ENCODE results near the gene GALK2.

Gene GALK2

GRCh38 chr15:49212897-49213296, 42.9 kb downstream of the GALK2 start:
- H3K27ac ChIP-seq (ENCODE audit: low read depth in 2 of 2, low read length in 2 of 2): no peak overlapping the region
- H3K9me3 ChIP-seq (ENCODE audit: control insufficient read depth in 2 of 2, low read length in 2 of 2): no peaks in the 10 kb centered on the region
- no peaks in the 10 kb centered on the region for H3K27me3 ChIP-seq (ENCODE audit: control insufficient read depth in 2 of 2, insufficient read depth in 2 of 2, low read length in 2 of 2)
- no peaks in the 10 kb centered on the region for H3K4me1 ChIP-seq (ENCODE audit: control insufficient read depth in 2 of 2, insufficient read depth in 2 of 2, low read length in 2 of 2)
- H3K4me3 ChIP-seq (ENCODE audit: low read length in 2 of 2): no peak overlapping the region
- no peak overlapping the region for H3K9ac ChIP-seq (ENCODE audit: low read depth in 1 of 2, low read length in 2 of 2)
- peaks cover 0 to 2% of the 10 kb centered on the region in 2 donors for H3K36me3 ChIP-seq (ENCODE audit: control insufficient read depth in 2 of 2, insufficient read depth in 2 of 2, low read length in 2 of 2)

GRCh38 chr15:49215768-49216739, 46.0 kb downstream of the GALK2 start:
- Histone ChIP-seq H3K4me1 (ENCODE audit: control insufficient read depth in 2 of 2, insufficient read depth in 2 of 2, low read length in 2 of 2) (no peaks in the 10 kb centered on the region), H3K9me3 (ENCODE audit: control insufficient read depth in 2 of 2, low read length in 2 of 2) (no peaks in the 10 kb centered on the region), H3K9ac (ENCODE audit: low read depth in 1 of 2, low read length in 2 of 2) (no peak overlapping the region), H3K36me3 (ENCODE audit: control insufficient read depth in 2 of 2, insufficient read depth in 2 of 2, low read length in 2 of 2) (peaks cover 0 to 4% of the 10 kb centered on the region in 2 donors), H3K27me3 (ENCODE audit: control insufficient read depth in 2 of 2, insufficient read depth in 2 of 2, low read length in 2 of 2) (no peaks in the 10 kb centered on the region), H3K4me3 (ENCODE audit: low read length in 2 of 2) (no peak overlapping the region), H3K27ac (ENCODE audit: low read depth in 2 of 2, low read length in 2 of 2) (no peak overlapping the region)

GRCh38 chr15:49223536-49224274, 53.7 kb downstream of the GALK2 start:
- Histone ChIP-seq H3K27me3 (ENCODE audit: control insufficient read depth in 2 of 2, insufficient read depth in 2 of 2, low read length in 2 of 2) (no peaks in the 10 kb centered on the region), H3K27ac (ENCODE audit: low read depth in 2 of 2, low read length in 2 of 2) (no peak overlapping the region), H3K4me1 (ENCODE audit: control insufficient read depth in 2 of 2, insufficient read depth in 2 of 2, low read length in 2 of 2) (no peaks in the 10 kb centered on the region), H3K9me3 (ENCODE audit: control insufficient read depth in 2 of 2, low read length in 2 of 2) (peaks cover 0 to 4% of the 10 kb centered on the region in 2 donors), H3K9ac (ENCODE audit: low read depth in 1 of 2, low read length in 2 of 2) (no peak overlapping the region), H3K4me3 (ENCODE audit: low read length in 2 of 2) (no peak overlapping the region), H3K36me3 (ENCODE audit: control insufficient read depth in 2 of 2, insufficient read depth in 2 of 2, low read length in 2 of 2) (peaks cover 0 to 6% of the 10 kb centered on the region in 2 donors)

DNA sequence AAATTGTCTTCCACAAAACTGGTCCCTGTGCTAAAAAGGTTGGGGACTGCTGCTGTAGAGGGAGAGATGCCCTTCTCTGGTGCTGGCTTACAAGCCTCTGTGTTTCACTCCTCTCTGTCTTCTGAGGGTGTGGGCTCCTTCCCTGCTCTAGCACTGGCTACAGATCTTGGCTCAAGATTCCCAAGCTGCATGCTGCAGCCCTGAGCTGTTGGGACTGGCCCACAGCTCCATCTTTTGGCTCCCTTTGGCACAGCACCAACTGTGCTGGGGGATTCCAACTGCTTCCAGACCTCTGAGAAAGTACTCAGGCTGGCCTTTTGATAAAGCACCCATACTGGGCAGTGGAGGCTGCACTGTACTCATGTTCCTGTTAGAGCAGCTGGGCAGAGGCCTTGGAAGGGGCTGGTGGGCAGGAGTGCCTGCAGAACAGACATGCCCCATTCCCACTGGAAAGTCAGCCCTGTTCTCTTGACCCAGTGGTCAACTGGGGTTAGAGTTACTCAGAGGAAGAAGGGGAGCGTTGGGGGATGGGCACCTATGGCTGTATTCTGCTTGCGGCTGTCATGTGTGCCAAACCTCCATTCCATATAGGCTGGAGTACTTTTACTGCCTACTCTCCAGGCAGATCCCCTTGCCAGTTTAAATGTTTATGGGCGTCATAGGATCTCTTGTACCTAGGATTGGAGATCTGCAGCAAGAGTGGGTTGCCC, 55.7 kb downstream of the GALK2 start:
- H3K9ac ChIP-seq (ENCODE audit: low read depth in 1 of 2, low read length in 2 of 2): no peak overlapping the region
- H3K9me3 ChIP-seq (ENCODE audit: control insufficient read depth in 2 of 2, low read length in 2 of 2): peaks cover 0 to 4% of the 10 kb centered on the region in 2 donors
- H3K36me3 ChIP-seq (ENCODE audit: control insufficient read depth in 2 of 2, insufficient read depth in 2 of 2, low read length in 2 of 2): peaks cover 0 to 4% of the 10 kb centered on the region in 2 donors
- no peak overlapping the region for H3K27ac ChIP-seq (ENCODE audit: low read depth in 2 of 2, low read length in 2 of 2)
- no peaks in the 10 kb centered on the region for H3K4me1 ChIP-seq (ENCODE audit: control insufficient read depth in 2 of 2, insufficient read depth in 2 of 2, low read length in 2 of 2)
- H3K4me3 ChIP-seq (ENCODE audit: low read length in 2 of 2): no peak overlapping the region
- H3K27me3 ChIP-seq (ENCODE audit: control insufficient read depth in 2 of 2, insufficient read depth in 2 of 2, low read length in 2 of 2): no peaks in the 10 kb centered on the region

- Histone ChIP-seq H3K9me3 (ENCODE audit: control insufficient read depth in 2 of 2, low read length in 2 of 2) (peaks cover 0 to 4% of the 10 kb centered on the region in 2 donors), H3K27ac (ENCODE audit: low read depth in 2 of 2, low read length in 2 of 2) (no peak overlapping the region), H3K4me3 (ENCODE audit: low read length in 2 of 2) (no peak overlapping the region), H3K36me3 (ENCODE audit: control insufficient read depth in 2 of 2, insufficient read depth in 2 of 2, low read length in 2 of 2) (peaks cover 0 to 4% of the 10 kb centered on the region in 2 donors), H3K4me1 (ENCODE audit: control insufficient read depth in 2 of 2, insufficient read depth in 2 of 2, low read length in 2 of 2) (no peaks in the 10 kb centered on the region), H3K9ac (ENCODE audit: low read depth in 1 of 2, low read length in 2 of 2) (no peak overlapping the region), H3K27me3 (ENCODE audit: control insufficient read depth in 2 of 2, insufficient read depth in 2 of 2, low read length in 2 of 2) (no peaks in the 10 kb centered on the region)
These were observed 57.6 kb downstream of the GALK2 start for GRCh38 chr15:49227602-49228001.

GRCh38 chr15:49229922-49230321, 59.9 kb downstream of the GALK2 start:
- Histone ChIP-seq H3K27me3 (ENCODE audit: control insufficient read depth in 2 of 2, insufficient read depth in 2 of 2, low read length in 2 of 2) (no peaks in the 10 kb centered on the region), H3K9me3 (ENCODE audit: control insufficient read depth in 2 of 2, low read length in 2 of 2) (peaks cover 0 to 4% of the 10 kb centered on the region in 2 donors), H3K27ac (ENCODE audit: low read depth in 2 of 2, low read length in 2 of 2) (no peak overlapping the region), H3K4me3 (ENCODE audit: low read length in 2 of 2) (no peak overlapping the region), H3K4me1 (ENCODE audit: control insufficient read depth in 2 of 2, insufficient read depth in 2 of 2, low read length in 2 of 2) (no peaks in the 10 kb centered on the region), H3K36me3 (ENCODE audit: control insufficient read depth in 2 of 2, insufficient read depth in 2 of 2, low read length in 2 of 2) (peaks cover 0 to 4% of the 10 kb centered on the region in 2 donors), H3K9ac (ENCODE audit: low read depth in 1 of 2, low read length in 2 of 2) (no peak overlapping the region)

DNA sequence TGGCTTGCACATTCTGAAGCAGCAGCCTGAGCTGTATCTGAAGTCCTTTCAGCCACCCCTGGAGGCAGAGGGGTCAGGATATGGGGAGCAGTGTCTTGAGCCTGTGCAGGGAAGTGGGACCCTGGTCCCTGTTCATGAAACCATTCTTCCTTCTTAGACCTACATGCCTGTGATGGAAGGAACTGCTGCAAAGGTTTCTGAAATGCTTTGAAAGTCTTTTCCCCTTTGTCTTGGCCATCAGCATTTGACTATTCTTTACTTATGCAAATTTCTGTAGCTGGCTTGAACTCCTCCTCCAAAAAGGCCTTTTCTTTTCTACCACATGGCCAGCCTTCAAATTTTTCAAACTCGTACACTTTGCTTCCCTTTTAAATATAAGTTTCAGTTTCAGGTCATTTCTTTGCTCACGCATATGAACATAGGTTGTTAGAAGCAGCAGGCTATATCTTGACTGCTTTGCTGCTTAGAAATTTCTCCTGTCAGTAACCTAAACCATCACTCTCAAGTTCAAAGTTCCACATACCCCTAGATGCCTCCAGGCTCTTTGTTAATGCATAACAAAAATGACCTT, 62.3 kb downstream of the GALK2 start:
- H3K9me3 ChIP-seq (ENCODE audit: control insufficient read depth in 2 of 2, low read length in 2 of 2): peaks cover 0 to 4% of the 10 kb centered on the region in 2 donors
- H3K27me3 ChIP-seq (ENCODE audit: control insufficient read depth in 2 of 2, insufficient read depth in 2 of 2, low read length in 2 of 2): no peaks in the 10 kb centered on the region

GRCh38 chr15:49235446-49236124, 65.5 kb downstream of the GALK2 start:
- Histone ChIP-seq H3K9ac (ENCODE audit: low read depth in 1 of 2, low read length in 2 of 2) (peak overlapping the region in 1 of 2 donors; percentile 4), H3K27ac (ENCODE audit: low read depth in 2 of 2, low read length in 2 of 2) (no peak overlapping the region)

More for the DNA sequence above, 62.3 kb downstream of the GALK2 start:
- Histone ChIP-seq H3K27ac (ENCODE audit: low read depth in 2 of 2, low read length in 2 of 2) (no peak overlapping the region), H3K36me3 (ENCODE audit: control insufficient read depth in 2 of 2, insufficient read depth in 2 of 2, low read length in 2 of 2) (peaks cover 0 to 4% of the 10 kb centered on the region in 2 donors), H3K9ac (ENCODE audit: low read depth in 1 of 2, low read length in 2 of 2) (no peak overlapping the region), H3K4me1 (ENCODE audit: control insufficient read depth in 2 of 2, insufficient read depth in 2 of 2, low read length in 2 of 2) (no peaks in the 10 kb centered on the region), H3K4me3 (ENCODE audit: low read length in 2 of 2) (no peak overlapping the region)

GRCh38 chr15:49236869-49237268, 66.8 kb downstream of the GALK2 start:
- Histone ChIP-seq H3K36me3 (ENCODE audit: control insufficient read depth in 2 of 2, insufficient read depth in 2 of 2, low read length in 2 of 2) (peaks cover 10 to 12% of the 10 kb centered on the region in 2 donors), H3K9me3 (ENCODE audit: control insufficient read depth in 2 of 2, low read length in 2 of 2) (no peaks in the 10 kb centered on the region), H3K27me3 (ENCODE audit: control insufficient read depth in 2 of 2, insufficient read depth in 2 of 2, low read length in 2 of 2) (no peaks in the 10 kb centered on the region), H3K4me1 (ENCODE audit: control insufficient read depth in 2 of 2, insufficient read depth in 2 of 2, low read length in 2 of 2) (peaks cover 0 to 3% of the 10 kb centered on the region in 2 donors), H3K9ac (ENCODE audit: low read depth in 1 of 2, low read length in 2 of 2) (no peak overlapping the region), H3K27ac (ENCODE audit: low read depth in 2 of 2, low read length in 2 of 2) (no peak overlapping the region), H3K4me3 (ENCODE audit: low read length in 2 of 2) (no peak overlapping the region)

More at GRCh38 chr15:49235446-49236124, 65.5 kb downstream of the GALK2 start:
- H3K4me3 ChIP-seq (ENCODE audit: low read length in 2 of 2): no peak overlapping the region
- no peaks in the 10 kb centered on the region for H3K9me3 ChIP-seq (ENCODE audit: control insufficient read depth in 2 of 2, low read length in 2 of 2)
- peaks cover 0 to 3% of the 10 kb centered on the region in 2 donors for H3K4me1 ChIP-seq (ENCODE audit: control insufficient read depth in 2 of 2, insufficient read depth in 2 of 2, low read length in 2 of 2)
- peaks cover 10 to 11% of the 10 kb centered on the region in 2 donors for H3K36me3 ChIP-seq (ENCODE audit: control insufficient read depth in 2 of 2, insufficient read depth in 2 of 2, low read length in 2 of 2)
- H3K27me3 ChIP-seq (ENCODE audit: control insufficient read depth in 2 of 2, insufficient read depth in 2 of 2, low read length in 2 of 2): no peaks in the 10 kb centered on the region
